Pulmonary artery endothelial cell (primary cell): ENCODE data around the gene FRRS1L. TPM values are rescaled to one million over a fixed set of nuclear protein-coding genes. Genes with fewer than 3 reads are reported as not detected.

Experiments used
- DNase-seq: peaks from one replicate; pipeline ENCODE4 v3.0.0-alpha.2; 2011; ENCODE audit warnings: low read depth, low spot score
- total RNA-seq: library from RNA; depleted of rRNA; stranded (reverse); fragments of >200 nt; gene quantifications from 2 replicates; pipeline ENCODE4 v1.2.3, GENCODE V29; 2014

The FRRS1L gene
- total RNA-seq, 1 donor from 2014 or later: not detected

- DNase-seq: no peak
These were observed 9.3 kb upstream of the FRRS1L start for GRCh38 chr9:109176386-109176785.

DNA sequence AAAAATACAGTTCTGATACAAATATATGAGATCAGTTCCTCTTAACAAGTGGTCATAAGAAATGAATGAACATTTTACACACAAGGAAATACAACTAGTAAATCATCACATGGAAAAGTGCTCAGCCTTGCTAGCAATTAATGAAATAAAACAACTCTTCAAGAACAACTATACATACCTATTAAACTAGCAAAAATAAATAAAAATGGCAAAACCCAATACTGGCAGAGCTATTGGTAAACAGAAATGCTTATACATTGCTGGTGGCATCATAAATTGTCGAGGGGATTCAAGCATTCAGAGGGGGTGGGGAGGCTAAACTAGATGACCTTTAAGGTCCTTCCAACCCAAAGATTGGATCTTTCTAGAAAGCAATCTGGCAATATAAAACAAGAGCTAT is 5.9 kb upstream of the FRRS1L start:
- DNase-seq: no peak

GRCh38 chr9:109171926-109172325 is 4.9 kb upstream of the FRRS1L start:
- DNase-seq: no peak

GRCh38 chr9:109168170-109168569 is 1.1 kb upstream of the FRRS1L start:
- no peak for DNase-seq

DNA sequence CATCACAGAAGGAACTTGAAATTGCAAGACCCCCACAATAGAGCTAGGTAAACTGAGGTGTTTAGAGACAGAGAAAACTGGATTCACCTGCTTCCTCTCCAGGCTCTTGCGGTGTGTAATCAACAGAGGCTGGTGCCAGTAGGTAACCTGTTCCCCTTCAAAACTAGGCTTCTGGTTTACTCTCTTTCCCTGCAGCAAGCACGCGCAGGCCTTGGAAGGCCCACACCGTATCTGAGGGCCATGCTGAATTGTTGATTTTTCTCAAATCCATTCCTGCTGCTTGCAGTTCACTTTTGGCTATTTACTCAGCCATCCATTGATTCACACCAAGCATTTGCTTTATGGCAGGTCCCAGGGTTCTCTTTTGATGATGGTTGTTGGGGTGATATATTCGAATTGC is 667 bp upstream of the FRRS1L start:
- no peak for DNase-seq

DNA sequence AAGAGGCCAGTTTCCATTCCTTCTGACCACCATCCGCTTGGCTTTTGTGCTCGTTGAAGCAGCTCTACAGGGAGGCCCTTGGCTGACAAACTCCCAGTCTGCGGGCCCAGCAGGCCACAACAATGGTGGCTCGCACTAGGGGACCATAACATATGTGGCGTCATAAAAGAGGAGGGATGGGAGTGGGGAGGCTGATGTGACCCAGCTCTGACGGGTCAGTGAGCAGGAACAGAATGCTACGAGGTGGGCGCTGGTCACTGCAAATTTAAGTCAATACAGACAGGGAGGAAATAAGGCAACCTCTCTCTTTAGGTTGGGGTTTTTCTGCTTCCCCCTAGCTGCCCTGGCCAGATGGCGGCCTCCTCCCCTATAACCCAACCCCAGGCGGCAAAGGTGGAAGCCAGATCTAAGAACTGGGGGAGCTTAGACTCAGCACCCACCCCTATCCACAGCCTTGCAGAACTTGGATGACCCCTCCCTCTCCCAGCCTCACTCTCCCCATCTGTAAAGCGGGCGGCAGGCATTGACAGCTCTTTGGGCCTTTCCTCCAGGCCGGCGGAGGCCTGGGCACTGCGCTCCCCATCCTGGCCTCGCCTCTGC is 778 bp downstream of the FRRS1L start:
- no peak for DNase-seq

GRCh38 chr9:109164042-109164441 is 3.0 kb downstream of the FRRS1L start:
- no peak for DNase-seq

- no peak for DNase-seq
These were observed 3.9 kb downstream of the FRRS1L start for GRCh38 chr9:109163194-109163593.

DNA sequence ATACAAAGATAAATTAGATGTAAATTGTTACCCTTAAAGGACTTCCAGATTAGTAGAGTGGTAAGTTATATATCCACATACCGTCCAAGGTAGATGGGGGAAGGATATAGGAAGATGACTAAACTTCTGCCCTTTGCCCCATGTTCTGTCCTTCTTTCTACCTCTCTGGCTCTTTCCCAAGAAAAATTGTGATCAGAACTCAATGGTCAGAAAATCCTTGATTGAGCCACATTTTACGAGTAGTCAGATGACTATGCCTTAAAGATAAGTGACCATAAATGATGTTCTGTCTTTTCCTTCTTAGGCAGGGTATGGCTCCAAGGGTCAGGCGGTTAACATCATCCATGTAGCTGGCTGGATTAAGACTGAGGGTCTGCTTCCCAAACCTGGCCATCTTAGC is 4.4 kb downstream of the FRRS1L start:
- no peak for DNase-seq

DNA sequence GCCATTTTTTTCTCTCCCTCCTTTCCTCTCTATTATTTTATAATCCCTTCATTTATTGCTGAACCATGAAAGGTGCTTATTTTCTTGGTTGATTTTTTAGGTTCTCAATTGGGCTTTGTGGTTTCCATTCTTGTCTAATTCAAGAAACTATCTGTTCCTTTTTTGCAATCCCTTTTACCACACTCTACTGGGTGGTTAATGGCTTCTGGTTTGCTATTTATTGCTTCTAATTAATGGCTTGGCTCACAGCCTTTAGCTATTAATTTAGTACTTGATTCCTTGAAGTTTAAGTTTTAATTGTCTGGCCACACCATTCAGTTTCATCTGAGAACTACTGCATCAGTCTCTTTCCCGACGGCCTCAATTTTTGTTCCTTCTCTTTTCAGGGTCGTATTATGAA is 5.6 kb downstream of the FRRS1L start:
- DNase-seq: no peak

GRCh38 chr9:109159583-109159982 is 7.5 kb downstream of the FRRS1L start:
- no peak for DNase-seq

- DNase-seq: no peak
These were observed 8.4 kb downstream of the FRRS1L start for GRCh38 chr9:109158651-109159050.

- no peak for DNase-seq
These were observed 10.3 kb downstream of the FRRS1L start for GRCh38 chr9:109156708-109157107.

- DNase-seq: no peak
These were observed 16.0 kb downstream of the FRRS1L start for GRCh38 chr9:109150925-109151545.

DNA sequence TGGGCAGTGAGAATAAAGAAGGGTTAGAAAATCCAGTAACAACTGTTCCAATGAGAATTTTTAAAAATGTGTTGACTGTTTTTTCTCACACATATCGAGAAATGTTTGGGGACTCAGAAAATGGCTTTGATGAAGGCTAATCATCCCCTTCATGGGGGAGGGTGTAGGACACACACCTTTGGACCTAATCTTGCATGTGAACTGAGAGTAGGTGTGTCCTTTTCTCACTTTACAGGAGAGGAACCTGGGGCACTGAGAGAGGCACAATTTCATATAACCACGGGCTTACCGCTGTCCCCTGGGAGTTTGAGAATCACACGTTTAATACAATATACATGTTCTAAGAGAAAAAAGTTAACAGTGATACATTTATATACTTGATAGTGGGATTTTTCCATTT is 17.3 kb downstream of the FRRS1L start:
- no peak for DNase-seq

DNA sequence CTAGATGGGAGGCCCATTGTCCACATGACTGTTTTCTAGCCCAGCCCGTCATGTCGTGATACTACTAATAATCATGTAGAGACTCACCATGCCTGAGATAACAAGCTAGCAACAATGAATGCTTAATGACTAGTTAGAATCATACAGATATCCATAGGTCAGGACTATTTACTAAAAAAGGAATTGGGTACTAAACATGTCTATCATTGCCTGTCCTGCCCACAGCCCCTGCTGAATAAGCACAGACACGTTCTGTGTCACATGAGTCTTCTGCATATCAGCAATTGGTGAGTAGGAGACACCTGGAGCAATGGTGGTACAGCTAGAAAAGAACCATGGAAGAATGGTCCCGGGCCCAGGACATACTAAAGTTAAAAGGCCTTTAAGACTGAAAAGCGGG is 18.0 kb downstream of the FRRS1L start:
- DNase-seq: no peak

DNA sequence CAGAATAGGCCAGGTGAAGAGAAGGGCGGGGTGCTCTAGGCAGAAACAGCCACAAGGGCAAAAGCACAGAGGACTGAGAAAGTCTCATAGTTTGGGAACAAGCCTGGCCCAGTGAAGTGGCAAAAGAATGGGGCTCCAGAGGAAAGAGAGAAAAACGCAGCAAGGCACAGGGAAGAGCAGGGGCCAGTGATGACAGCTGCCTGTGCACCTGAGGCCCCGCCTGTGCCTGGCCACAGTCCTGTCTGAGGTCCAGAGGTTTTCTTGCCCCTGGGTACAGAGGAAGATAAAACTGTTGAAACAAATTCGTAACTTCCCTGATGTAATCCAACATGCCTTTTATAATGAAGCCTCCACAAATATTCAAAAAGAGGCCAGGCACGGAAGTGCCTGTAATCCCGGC is 22.0 kb downstream of the FRRS1L start:
- no peak for DNase-seq

GRCh38 chr9:109143881-109144562 is 23.0 kb downstream of the FRRS1L start:
- DNase-seq: no peak

- DNase-seq: no peak
These were observed 25.7 kb downstream of the FRRS1L start for GRCh38 chr9:109141375-109141774.

DNA sequence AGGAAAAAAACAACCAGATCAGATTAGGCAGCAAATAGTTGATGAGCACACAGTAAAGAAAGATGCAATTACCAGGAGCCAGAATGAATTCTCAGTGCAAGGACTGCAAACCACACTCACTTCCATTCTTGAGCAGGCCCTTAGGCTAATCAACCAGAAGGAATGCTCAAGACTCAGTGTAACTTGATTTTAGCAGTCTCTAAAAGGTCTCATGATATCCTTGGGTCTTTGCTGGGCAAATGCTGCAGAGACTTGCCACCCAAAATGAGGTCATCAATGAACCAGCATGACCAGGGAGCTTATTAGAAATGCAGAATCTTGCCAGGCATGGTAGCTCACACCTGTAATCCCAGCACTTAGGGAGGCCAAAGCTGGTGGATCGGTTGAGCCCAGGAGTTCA is 27.2 kb downstream of the FRRS1L start:
- no peak for DNase-seq

DNA sequence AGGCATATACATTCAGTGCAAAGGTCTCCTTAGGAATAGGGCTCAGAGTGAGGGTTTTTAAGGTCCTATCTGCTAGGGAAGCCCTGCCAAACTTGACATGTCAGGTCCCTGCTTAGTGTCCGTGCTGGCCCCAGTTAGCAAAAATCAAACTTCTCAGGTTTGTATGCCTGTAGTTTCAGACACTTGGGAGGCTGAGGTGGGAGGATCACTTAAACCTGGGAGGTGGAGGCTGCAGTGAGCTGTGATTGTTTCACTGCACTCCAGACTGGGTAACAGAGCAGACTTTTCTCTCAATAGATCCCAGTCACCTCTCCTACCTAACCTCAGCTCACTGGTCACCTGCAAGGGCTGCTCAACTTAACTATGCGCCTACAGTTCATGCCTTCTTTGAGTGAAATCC is 28.6 kb downstream of the FRRS1L start:
- DNase-seq: no peak

DNA sequence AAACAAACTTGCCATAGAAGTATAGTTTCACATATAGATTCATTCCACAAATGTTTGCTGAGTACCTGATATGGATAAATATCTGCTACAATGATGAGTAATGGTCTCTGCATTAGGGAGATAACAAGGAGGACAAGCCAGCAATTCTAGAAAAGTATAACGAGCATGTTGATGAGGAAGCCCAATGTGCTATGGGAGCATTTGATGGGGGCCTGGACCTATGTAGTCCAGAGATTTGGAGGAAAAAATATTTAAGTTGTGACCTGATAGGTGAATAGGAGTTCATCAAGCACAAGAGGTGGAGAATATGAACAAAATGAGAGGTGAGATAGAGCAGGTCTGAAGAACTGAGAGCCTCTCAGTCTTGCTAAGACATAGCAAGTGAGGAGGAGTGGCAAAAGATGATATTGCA is 32.9 kb downstream of the FRRS1L start:
- no peak for DNase-seq

- no peak for DNase-seq
These were observed 33.5 kb downstream of the FRRS1L start for GRCh38 chr9:109133533-109133932.
